HG02938 (cell line): ENCODE results near the gene MARK2.
"Not testable (repeated sequence)": the region's sequence is repeated elsewhere in the genome, so short reads cannot be mapped to it uniquely, and the experiment has no call there.

Experiments used
- ATAC-seq: cut with Tn5 transposase; IDR thresholded peaks from one replicate; pipeline ENCODE4 v1.9.1; 2021; ENCODE audit warnings: mild to moderate bottlenecking, moderate library complexity; ENCODE audit not compliant: unreplicated experiment

MARK2 gene

GRCh38 chr11:63853476-63853875 is 14.6 kb downstream of the MARK2 start:
- no peak for ATAC-seq

GRCh38 chr11:63854696-63855095 is 15.8 kb downstream of the MARK2 start:
- no peak for ATAC-seq

GRCh38 chr11:63855975-63856374 is 17.1 kb downstream of the MARK2 start:
- ATAC-seq, result no peak

- no peak for ATAC-seq
Measured at GRCh38 chr11:63858628-63859550, 20.0 kb downstream of the MARK2 start.

GRCh38 chr11:63862923-63863322 is 24.0 kb downstream of the MARK2 start:
- no peak for ATAC-seq

GRCh38 chr11:63863620-63864019 is 24.7 kb downstream of the MARK2 start:
- not testable (repeated sequence) for ATAC-seq

- ATAC-seq, result peak; percentile 81
Measured at GRCh38 chr11:63866211-63866610, 27.3 kb downstream of the MARK2 start.

DNA sequence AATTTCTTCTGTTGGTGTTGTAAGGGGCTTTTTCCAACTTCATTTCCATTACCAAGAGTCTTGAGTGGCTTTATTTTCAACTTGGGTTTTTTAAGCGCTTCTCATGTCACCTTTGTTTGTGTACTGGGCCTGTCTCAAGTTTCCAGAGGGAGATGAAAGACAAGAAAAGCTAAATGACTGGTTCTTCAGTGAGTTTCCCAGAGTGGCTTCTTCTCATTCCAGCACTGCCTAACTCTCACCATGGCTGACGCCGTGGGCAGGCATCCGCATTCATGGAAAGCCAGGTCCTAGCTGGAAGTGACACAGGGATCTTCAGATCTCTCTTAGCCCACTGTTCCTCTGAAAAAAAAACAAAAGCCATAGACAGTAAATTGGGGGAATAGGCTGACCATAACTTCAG is 28.6 kb downstream of the MARK2 start:
- ATAC-seq, result no peak

- no peak for ATAC-seq
Measured at GRCh38 chr11:63868399-63869064, 29.6 kb downstream of the MARK2 start.

GRCh38 chr11:63869171-63869591 is 30.3 kb downstream of the MARK2 start:
- ATAC-seq, result no peak

GRCh38 chr11:63869683-63870082 is 30.8 kb downstream of the MARK2 start:
- no peak for ATAC-seq

- ATAC-seq, result no peak
Measured at GRCh38 chr11:63870351-63871140, 31.6 kb downstream of the MARK2 start.

DNA sequence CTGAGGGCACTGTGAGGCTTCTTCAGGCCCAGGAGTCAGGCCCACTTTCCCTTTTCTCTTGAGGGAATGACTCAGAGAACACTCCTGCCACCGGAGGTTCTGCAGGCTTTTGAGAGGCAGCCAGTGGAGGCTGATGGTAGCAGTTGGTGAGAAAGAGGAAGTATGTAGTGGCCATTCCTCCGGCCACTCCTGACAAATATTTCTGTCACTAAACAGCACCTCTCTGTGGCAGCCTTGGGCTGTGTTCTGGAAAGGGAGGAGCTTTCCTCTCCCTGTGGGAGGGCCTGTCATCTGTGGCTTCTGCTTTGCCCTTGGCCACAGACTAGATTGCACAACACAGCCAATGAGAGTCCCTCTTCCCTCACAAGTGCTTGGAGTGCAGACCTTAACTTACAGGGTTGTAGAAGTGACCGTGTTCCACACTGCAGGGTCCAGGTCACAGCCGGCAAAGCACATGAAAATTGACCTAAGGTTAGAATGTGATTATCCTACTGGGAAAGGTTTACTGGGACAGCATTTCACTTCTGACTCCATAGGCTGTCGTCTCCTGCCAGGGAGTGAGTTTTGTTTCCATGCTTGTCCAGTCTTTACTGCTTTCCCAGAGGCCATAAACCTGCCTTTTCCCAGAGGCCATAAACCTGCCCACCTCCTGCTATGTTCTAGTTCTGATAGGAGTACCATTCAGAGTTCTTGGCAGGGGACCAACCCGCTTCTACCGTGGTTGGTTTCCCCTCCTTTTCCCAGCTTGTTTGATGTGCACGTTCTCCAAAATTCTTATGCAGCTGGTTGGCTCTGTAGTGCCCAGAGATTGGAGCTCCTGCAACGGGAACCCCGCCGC is 33.3 kb downstream of the MARK2 start:
- ATAC-seq, result peak; percentile 92

DNA sequence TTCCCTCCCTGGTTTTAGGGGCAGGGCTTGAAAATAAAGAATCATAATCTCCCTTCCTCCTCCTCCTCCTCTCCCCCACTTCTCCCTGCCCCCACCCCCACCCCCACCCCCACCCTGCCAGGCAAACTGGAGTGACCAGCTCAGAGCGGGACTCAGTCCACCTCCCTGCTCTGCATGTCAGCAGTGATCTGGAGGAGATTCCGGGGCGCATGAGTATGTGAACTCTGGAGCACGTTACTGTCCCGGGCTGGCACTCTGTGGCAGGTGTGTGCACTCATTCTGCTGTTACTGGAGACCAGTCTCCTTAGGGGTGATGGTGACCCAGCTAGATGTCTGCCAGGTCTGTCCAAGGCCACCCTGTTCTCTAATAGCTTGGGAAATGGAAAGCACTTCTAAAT is 33.9 kb downstream of the MARK2 start:
- no peak for ATAC-seq

GRCh38 chr11:63873311-63873710 is 34.4 kb downstream of the MARK2 start:
- no peak for ATAC-seq

DNA sequence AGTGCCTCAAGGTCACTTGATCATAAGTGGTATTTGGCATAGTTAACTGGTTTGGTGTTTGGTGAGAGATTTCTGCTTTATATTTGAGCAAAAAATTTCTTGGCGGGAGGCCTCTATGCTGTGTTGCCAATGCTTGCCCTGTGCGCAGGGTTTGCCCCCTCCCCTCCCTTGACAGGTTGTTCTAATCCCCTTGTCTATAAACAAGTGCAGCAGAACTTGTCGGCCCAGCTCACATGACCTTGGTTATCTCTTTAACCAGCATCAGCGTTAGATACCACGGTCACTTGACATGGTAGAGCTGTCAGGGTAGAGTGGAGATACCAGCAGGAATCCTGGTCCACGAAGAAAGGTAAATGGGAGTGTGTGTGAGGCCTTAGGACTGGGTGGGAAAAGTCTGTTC is 35.6 kb downstream of the MARK2 start:
- no peak for ATAC-seq

DNA sequence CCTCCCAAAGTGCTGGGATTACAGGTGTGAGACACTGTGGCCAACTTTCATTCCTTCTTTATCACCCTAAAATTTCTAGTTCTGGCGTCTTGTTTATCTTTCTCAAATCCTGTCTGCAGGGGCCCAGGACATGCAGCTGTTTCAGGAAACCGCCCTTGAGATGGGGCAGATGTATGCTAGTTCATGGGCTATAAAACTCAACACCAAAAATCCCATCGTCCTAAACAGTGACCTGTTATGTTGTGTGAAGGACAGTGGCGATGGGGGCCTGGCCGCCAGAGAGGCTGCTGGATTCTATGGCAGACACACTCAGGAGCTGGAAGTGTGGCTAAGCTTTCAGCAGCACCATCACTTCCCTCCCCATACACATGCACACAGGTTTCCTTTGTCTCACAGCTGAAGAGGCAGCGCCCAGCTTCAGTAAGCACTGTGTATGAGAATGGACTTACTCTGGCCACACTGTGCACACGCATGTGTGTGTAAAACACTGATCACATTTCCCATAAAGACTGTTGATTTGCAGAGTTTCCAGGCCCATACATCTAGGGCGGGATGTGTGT is 36.7 kb downstream of the MARK2 start:
- no peak for ATAC-seq

DNA sequence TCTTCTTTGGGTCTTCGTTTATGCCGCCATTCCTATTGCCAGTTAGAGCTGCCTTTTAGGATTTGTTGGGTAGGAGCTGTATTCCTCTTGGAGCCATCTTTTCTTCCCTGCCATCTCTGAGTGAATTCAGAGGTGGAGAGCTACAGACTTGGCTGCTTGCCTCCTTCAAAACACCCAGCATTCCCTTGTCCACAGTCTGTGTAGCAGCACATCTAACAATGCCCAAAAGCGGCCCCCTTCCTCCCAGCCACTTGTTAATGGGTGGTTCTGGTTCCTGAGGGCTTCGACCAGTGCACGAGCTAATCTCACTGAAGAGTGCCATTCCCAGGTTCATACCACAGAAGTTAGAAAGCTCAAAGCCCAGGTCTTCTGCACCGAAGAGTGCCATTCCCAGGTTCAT is 37.7 kb downstream of the MARK2 start:
- no peak for ATAC-seq

- ATAC-seq, result no peak
Measured at GRCh38 chr11:63877658-63878241, 38.8 kb downstream of the MARK2 start.
